Loucy (cell line): ENCODE data around the gene ZNF417.

Source experiments
- CTCF ChIP-seq: fragments of 200-600 bp; sonication (generic); conservative IDR thresholded peaks from 2 replicates; pipeline ENCODE4 v1.5.1; 2014; ENCODE audit warnings: mild to moderate bottlenecking, antibody characterized with exemption, low read length
- EZH2phosphoT487 ChIP-seq: fragments of 200-600 bp; IDR thresholded peaks from 2 replicates; pipeline ENCODE4 v1.6.1; 2018; ENCODE audit warnings: antibody characterized with exemption, mild to moderate bottlenecking, moderate library complexity, borderline replicate concordance

DNA sequence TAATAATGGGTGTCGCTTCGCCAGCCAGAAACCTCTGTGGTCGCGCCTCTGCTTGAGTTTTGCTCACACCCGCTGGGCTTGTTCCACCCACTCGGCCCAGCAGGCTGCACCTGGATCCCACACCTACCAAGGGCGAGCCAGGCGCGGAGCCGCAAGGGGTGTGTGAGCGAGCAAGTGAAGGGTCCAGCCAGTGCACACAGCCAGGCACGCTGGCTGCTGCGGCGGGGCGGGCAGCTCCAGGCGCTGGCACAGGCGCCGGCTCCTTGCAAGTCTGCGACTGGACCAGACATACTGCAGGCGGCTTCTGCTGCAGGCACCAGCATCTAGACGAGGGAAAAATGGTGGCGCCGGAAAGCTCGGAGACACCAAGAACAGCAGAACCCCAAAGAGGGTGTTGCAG lies 32.9 kb upstream of the ZNF417 start:
- TF ChIP-seq CTCF, result no peak
- no peak for TF ChIP-seq EZH2phosphoT487
